Rectal smooth muscle tissue (tissue), 1 donor: ENCODE measurements around the gene NOL4L.

Source experiments
- H3K27ac ChIP-seq: one replicate; pipeline ENCODE4 v1.7.0; 2013; ENCODE audit warnings: low read depth, low read length, inconsistent platforms
- H3K27me3 ChIP-seq: one replicate; pipeline ENCODE4 v1.7.0; 2013; ENCODE audit warnings: low read length; ENCODE audit not compliant: control insufficient read depth, insufficient read depth
- H3K36me3 ChIP-seq: one replicate; pipeline ENCODE4 v1.7.0; 2013; ENCODE audit warnings: low read length; ENCODE audit not compliant: control insufficient read depth, insufficient read depth
- H3K4me1 ChIP-seq: one replicate; pipeline ENCODE4 v1.7.0; 2013; ENCODE audit warnings: low read length; ENCODE audit not compliant: control insufficient read depth, insufficient read depth
- H3K4me3 ChIP-seq: one replicate; pipeline ENCODE4 v1.7.0; 2013; ENCODE audit warnings: low read length
- H3K9ac ChIP-seq: one replicate; pipeline ENCODE4 v1.7.0; 2013; ENCODE audit warnings: low read length

The NOL4L gene

GRCh38 chr20:32565735-32566032 is 19.4 kb downstream of the NOL4L start:
- H3K4me3 ChIP-seq: no peak overlapping the region
- no peak overlapping the region for H3K9ac ChIP-seq
- H3K27ac ChIP-seq: no peak overlapping the region
- H3K27me3 ChIP-seq: no peaks in the 10 kb centered on the region
- no peaks in the 10 kb centered on the region for H3K4me1 ChIP-seq
- H3K36me3 ChIP-seq: no peaks in the 10 kb centered on the region

DNA sequence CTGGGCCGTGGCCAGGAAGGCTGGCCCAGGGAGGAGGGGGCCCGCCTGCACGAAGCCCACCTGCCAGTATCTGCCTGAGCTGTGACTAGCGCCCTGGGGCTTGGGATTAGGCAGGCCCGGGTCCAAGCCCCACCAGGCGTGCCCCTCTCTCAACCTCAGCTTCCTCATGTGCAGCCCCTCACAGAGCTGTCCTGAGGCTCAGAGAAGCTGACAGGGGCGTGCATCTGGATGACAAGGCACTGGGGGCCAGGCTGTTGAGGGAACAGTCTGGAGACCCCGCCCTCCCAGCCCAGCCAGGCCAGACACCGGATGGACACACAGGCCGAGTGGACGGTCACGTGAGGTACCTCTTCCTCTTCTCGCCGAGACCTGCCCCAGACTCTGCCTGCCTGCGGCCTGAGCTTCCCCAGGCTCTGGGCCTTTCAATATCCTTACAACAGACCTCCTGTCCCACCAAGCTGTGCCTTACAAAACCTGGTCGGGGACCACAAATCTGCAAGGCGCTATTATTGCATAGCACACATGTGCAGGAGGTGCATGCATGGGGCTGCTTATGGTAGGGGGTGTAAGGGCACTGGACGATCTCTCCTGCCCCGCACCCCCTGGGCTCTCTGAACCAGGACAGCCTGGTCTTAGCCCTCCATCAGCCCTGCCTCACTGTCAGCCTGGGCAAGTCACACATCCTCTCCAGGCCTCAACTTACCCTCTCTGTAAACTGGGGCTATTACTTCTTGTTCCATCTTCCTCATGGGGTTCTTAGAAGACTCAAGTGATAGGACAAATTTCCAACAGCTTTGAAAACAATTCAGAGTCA is 20.0 kb downstream of the NOL4L start:
- Histone ChIP-seq H3K4me3 (no peak overlapping the region), H3K4me1 (no peaks in the 10 kb centered on the region), H3K27ac (no peak overlapping the region), H3K36me3 (no peaks in the 10 kb centered on the region), H3K27me3 (no peaks in the 10 kb centered on the region), H3K9ac (no peak overlapping the region)

GRCh38 chr20:32564440-32564839 is 20.7 kb downstream of the NOL4L start:
- H3K4me1 ChIP-seq: no peaks in the 10 kb centered on the region
- H3K27me3 ChIP-seq: no peaks in the 10 kb centered on the region
- no peak overlapping the region for H3K27ac ChIP-seq
- H3K9ac ChIP-seq: no peak overlapping the region
- H3K36me3 ChIP-seq: no peaks in the 10 kb centered on the region
- no peak overlapping the region for H3K4me3 ChIP-seq

- Histone ChIP-seq H3K9ac (no peak overlapping the region), H3K4me3 (no peak overlapping the region), H3K27ac (no peak overlapping the region), H3K27me3 (no peaks in the 10 kb centered on the region), H3K4me1 (no peaks in the 10 kb centered on the region), H3K36me3 (no peaks in the 10 kb centered on the region)
These were observed 21.5 kb downstream of the NOL4L start for GRCh38 chr20:32563311-32564272.

DNA sequence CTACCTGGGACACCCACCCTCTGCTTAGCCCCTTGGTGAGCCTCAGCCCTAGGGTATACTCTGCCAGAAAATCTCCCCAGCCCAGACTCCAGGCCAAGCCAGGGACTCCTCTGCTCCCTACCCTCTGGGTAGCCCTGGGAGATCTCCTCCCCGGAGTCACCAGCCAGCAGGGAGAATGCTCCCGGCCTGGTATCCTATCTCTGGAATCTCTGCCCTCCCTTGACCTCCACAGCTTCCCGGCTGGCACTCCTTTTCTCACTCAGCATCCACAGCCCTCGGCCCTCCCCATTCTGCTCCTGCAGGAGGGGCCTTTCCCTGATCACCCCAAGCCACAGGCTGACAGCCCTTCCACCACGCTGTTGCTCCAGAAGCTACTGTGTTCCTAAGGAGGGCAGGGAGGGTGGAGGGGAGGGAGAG is 22.6 kb downstream of the NOL4L start:
- Histone ChIP-seq H3K4me1 (no peaks in the 10 kb centered on the region), H3K27me3 (no peaks in the 10 kb centered on the region), H3K27ac (no peak overlapping the region), H3K9ac (no peak overlapping the region), H3K36me3 (no peaks in the 10 kb centered on the region), H3K4me3 (no peak overlapping the region)

DNA sequence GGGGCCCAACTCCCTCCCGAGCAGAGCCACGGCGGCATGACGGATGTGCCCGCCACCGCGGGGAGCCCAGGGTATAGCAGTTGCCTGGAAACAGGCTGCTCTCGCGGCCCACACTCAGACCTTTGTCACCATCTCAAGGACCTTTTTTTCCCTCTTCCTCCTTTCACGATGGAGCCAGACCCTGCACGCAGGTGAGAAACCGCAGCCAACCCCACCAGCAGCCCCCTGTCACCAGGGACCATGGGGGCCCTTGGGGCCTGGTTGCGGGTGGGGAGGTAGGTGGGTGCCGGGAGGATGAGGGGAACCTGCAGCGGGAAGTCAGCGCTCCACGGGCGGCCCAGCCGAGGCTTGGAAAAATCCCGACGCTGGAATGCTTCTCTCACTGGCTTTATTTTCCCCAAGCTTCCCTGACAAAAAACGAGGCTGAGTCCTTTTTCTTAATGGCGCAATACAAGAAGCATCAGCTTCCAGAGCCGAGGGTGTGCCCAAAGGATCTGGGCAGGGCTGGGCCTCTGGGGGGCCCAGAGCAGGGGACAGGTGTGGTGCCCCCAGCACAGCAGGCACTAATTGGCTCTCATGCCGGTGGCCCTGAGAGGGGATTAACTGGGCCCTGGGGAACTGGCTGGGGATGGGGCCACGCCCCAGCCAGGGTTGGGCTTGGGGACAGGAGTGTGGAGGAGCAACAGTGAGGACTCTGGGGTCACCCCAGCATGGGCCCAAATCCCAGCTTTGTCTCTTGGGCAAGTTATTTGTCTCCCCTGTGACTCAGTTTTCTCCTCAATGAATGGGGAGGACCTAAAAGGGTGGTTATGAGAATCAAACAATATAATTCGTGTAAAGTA is 23.9 kb downstream of the NOL4L start:
- Histone ChIP-seq H3K4me1 (no peaks in the 10 kb centered on the region), H3K4me3 (no peak overlapping the region), H3K27ac (no peak overlapping the region), H3K27me3 (no peaks in the 10 kb centered on the region), H3K9ac (no peak overlapping the region), H3K36me3 (no peaks in the 10 kb centered on the region)

- no peak overlapping the region for H3K9ac ChIP-seq
- no peaks in the 10 kb centered on the region for H3K36me3 ChIP-seq
- no peaks in the 10 kb centered on the region for H3K27me3 ChIP-seq
- H3K4me1 ChIP-seq: no peaks in the 10 kb centered on the region
- H3K4me3 ChIP-seq: no peak overlapping the region
- no peak overlapping the region for H3K27ac ChIP-seq
These were observed 24.6 kb downstream of the NOL4L start for GRCh38 chr20:32560482-32560988.

DNA sequence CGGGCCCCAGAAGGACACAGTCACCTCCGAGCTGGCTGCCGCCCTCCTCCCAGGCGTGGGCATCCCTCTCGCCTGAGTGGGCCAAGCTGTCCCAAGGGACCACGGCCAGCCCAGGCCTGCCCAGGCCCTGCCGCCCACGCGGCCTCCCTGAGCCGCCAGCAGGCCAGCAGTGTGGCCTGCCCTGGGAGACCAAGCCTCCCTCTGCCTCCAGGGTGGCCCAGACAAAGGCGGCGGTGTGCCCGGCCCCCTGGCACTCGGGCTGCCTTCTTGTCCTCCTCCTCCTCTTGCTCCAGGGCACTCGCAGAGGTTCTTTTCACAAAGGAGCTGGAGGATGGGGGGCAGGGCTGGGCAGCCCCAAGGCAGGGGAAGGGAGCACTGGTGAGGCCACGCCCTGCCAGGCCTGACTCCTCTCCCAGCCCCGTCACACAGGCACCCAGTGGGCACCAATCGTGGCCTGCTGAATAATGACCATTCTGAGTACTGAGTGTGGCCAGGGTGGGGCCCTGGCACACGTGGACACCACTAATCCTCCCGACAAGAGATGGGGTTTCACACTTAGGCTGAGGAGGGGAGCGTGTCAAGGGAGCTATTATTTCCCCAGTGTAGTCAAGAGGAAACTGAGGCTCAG is 25.3 kb downstream of the NOL4L start:
- no peak overlapping the region for H3K9ac ChIP-seq
- H3K27ac ChIP-seq: no peak overlapping the region
- H3K36me3 ChIP-seq: no peaks in the 10 kb centered on the region
- no peak overlapping the region for H3K4me3 ChIP-seq
- no peaks in the 10 kb centered on the region for H3K27me3 ChIP-seq
- no peaks in the 10 kb centered on the region for H3K4me1 ChIP-seq

GRCh38 chr20:32559205-32559752 is 25.9 kb downstream of the NOL4L start:
- Histone ChIP-seq H3K27ac (no peak overlapping the region), H3K27me3 (no peaks in the 10 kb centered on the region), H3K4me1 (no peaks in the 10 kb centered on the region), H3K4me3 (no peak overlapping the region), H3K9ac (no peak overlapping the region), H3K36me3 (no peaks in the 10 kb centered on the region)

DNA sequence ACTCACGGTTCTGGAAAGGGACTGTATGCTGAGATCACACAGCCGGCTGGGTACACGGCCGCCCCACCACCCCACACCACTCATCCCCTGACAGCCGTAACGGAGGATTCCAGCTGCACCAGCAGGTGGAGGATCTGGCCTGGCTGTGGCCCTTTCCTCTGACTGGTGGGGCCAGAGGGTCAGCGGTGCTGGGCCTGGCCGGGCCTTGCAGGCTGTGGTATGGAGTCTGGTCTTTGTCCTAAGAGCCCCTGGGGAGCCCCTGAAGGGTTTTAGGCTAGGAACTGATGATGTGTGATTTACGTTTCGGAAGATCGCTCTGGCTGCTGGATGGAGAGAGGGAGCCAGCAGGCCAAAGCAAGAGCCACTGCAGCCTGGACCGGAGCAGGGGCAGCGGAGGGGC is 26.6 kb downstream of the NOL4L start:
- H3K36me3 ChIP-seq: no peaks in the 10 kb centered on the region
- H3K4me1 ChIP-seq: no peaks in the 10 kb centered on the region
- H3K27ac ChIP-seq: no peak overlapping the region
- no peak overlapping the region for H3K9ac ChIP-seq
- no peaks in the 10 kb centered on the region for H3K27me3 ChIP-seq
- H3K4me3 ChIP-seq: no peak overlapping the region

- Histone ChIP-seq H3K27me3 (no peaks in the 10 kb centered on the region), H3K36me3 (no peaks in the 10 kb centered on the region), H3K4me3 (no peak overlapping the region), H3K27ac (no peak overlapping the region), H3K9ac (no peak overlapping the region), H3K4me1 (no peaks in the 10 kb centered on the region)
These were observed 27.8 kb downstream of the NOL4L start for GRCh38 chr20:32557319-32557718.
